RWPE1 (cell line): Measurements from ENCODE around the gene ALDH5A1.
A peak's percentile ranks its signal among the peaks of the same experiment; 100 is the strongest.

Experiments
- CTCF ChIA-PET: fragments of 350-600 bp; sonication (Branson Sonifier 250); formaldehyde crosslinking; extraction: SDS; loops from one replicate; lab custom pipeline; 2021; lab: Yijun Ruan, JAX
- POLR2A ChIA-PET: fragments of 400-600 bp; formaldehyde crosslinking; extraction: SDS; loops from one replicate; lab custom pipeline; 2020; ENCODE audit warnings: antibody characterized with exemption; ENCODE audit not compliant: low non-redundant PET; lab: Yijun Ruan, JAX
- DNase-seq: peaks from one replicate; pipeline ENCODE4 v3.0.0; 2012; ENCODE audit warnings: low spot score
- H3K27ac ChIP-seq: fragments of 450-650 bp; 2 replicates; pipeline ENCODE4 v1.5.1; 2017
- TF ChIP-seq, protein P1 (sequence below): fragments of 450-650 bp; conservative IDR thresholded peaks from 2 replicates; pipeline ENCODE4 v1.5.1; 2017; ENCODE audit warnings: low read depth, mild to moderate bottlenecking

ALDH5A1 gene

GRCh38 chr6:24574809-24575208, 80.0 kb downstream of the ALDH5A1 start:
- ChIA-PET CTCF (no interaction called here), POLR2A (no interaction called here)
- no peak for DNase-seq
- no peak overlapping the region for H3K27ac ChIP-seq
- TF ChIP-seq, protein P1, sequence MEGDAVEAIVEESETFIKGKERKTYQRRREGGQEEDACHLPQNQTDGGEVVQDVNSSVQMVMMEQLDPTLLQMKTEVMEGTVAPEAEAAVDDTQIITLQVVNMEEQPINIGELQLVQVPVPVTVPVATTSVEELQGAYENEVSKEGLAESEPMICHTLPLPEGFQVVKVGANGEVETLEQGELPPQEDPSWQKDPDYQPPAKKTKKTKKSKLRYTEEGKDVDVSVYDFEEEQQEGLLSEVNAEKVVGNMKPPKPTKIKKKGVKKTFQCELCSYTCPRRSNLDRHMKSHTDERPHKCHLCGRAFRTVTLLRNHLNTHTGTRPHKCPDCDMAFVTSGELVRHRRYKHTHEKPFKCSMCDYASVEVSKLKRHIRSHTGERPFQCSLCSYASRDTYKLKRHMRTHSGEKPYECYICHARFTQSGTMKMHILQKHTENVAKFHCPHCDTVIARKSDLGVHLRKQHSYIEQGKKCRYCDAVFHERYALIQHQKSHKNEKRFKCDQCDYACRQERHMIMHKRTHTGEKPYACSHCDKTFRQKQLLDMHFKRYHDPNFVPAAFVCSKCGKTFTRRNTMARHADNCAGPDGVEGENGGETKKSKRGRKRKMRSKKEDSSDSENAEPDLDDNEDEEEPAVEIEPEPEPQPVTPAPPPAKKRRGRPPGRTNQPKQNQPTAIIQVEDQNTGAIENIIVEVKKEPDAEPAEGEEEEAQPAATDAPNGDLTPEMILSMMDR, result no peak

- TF ChIP-seq, protein P1, result no peak
- CTCF ChIA-PET, result no interaction called here
- no peak for DNase-seq
- POLR2A ChIA-PET, result no interaction called here
- H3K27ac ChIP-seq, result no peak overlapping the region
Measured at GRCh38 chr6:24576447-24576846, 81.7 kb downstream of the ALDH5A1 start.

GRCh38 chr6:24581084-24581669, 86.4 kb downstream of the ALDH5A1 start:
- ChIA-PET POLR2A (no interaction called here), CTCF (interaction anchor here (0.6 to 2.1 kb wide), 24 partner anchors 9 to 190 kb away, joined by 3 to 18 read pairs (median 4); partner anchors contain the start of genes ACOT13, KIAA0319 and TDP2)
- H3K27ac ChIP-seq, result no peak overlapping the region
- TF ChIP-seq, protein P1, result peak; percentile 81
- peak; percentile 42 for DNase-seq

GRCh38 chr6:24583463-24584381, 89.0 kb downstream of the ALDH5A1 start:
- H3K27ac ChIP-seq, result no peak overlapping the region
- POLR2A ChIA-PET, result interaction anchor here (1.0 kb wide), 1 partner anchor 82 kb away, joined by 3 read pairs; no protein-coding TSS in a partner anchor
- DNase-seq, result peak; percentile 44
- TF ChIP-seq, protein P1, result peak; percentile 88
- CTCF ChIA-PET, result interaction anchor here (0.6 to 1.5 kb wide), 7 partner anchors 9 to 485 kb away, joined by 3 to 8 read pairs (median 4); no protein-coding TSS in a partner anchor

DNA sequence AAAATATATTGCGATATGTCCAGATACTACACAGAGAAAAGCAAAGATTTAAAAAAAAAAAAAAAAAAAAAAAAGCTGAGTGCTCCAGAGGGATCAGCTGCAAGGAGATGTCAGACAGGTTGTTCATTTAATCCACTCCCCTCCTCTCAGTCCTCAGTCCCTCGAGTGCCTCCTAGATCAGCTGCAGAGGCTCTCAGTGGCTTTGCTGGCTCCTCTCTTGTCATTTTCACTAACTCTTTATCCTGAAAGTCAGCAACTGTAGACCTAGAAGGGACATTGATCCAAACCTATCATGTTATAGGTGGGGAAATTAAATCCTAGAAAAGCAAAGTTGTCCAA, 89.6 kb downstream of the ALDH5A1 start:
- TF ChIP-seq, protein P1, result no peak
- DNase-seq, result no peak
- POLR2A ChIA-PET, result interaction anchor here (1.0 kb wide), 1 partner anchor 82 kb away, joined by 3 read pairs; no protein-coding TSS in a partner anchor

More for the DNA sequence above, 89.6 kb downstream of the ALDH5A1 start:
- H3K27ac ChIP-seq, result no peak overlapping the region
- CTCF ChIA-PET, result interaction anchor here (0.6 to 1.5 kb wide), 6 partner anchors 8 to 484 kb away, joined by 3 to 8 read pairs (median 4); no protein-coding TSS in a partner anchor
